HG03575 (cell line): ENCODE data around the gene SPSB3.

ENCODE experiments used
- ATAC-seq: cut with Tn5 transposase; IDR thresholded peaks from one replicate; pipeline ENCODE4 v1.9.1; 2021; ENCODE audit not compliant: unreplicated experiment, insufficient number of reproducible peaks, low FRiP score; ENCODE audit errors: extremely low read depth

Gene SPSB3

DNA sequence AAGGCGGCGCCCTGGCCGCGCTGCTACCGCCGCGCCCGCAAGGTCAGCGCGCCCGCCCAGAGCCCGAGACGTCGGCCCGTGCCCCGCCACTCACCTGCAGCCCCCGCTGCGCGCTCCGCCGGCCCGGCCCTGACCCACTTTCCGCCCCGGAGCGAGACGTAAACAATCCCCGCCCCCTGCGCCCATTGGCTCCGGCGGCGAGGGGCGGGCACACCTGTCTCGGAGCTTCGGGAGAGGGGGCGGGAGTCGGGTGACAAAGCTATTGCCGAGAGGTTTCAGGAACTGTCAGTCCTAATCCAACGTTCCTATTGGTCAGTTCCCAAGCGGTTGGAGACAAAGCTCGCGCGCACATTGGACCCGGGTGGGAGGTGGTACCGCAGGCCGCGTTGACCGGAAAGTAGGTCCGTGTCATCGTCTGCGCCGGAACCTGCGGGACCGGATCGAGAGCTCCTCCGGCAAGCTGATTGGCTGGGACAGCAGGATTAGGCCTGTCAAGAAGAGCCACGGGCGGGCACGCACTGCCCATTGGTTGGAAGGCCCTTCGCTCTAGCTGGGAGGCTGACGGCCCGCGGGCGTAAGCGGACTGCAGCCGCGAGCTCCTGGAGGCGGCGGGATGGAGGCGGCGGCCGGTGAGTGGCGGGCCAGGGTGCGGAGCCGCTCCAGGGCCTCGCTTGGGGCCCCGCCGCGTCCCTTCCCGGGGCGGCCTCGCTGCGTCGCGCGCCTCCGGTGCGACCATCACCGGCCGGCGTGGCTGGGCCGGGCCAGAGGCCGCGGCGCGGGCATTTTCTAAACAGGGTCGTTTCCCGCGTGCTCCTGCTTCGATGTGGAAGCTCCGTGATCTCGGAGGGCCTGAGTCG is at the start of gene SPSB3, which contains the start of gene NUBP2:
SPSB3 (minus strand) TSS at position 164 of the 857 bp plus-strand sequence. CDS start 1,088 bp downstream, outside the sequence.
NUBP2 (plus strand) TSS at position 553 of the 857 bp plus-strand sequence; CDS start at position 614, 61 bp downstream.
- peak; percentile 60 for ATAC-seq

DNA sequence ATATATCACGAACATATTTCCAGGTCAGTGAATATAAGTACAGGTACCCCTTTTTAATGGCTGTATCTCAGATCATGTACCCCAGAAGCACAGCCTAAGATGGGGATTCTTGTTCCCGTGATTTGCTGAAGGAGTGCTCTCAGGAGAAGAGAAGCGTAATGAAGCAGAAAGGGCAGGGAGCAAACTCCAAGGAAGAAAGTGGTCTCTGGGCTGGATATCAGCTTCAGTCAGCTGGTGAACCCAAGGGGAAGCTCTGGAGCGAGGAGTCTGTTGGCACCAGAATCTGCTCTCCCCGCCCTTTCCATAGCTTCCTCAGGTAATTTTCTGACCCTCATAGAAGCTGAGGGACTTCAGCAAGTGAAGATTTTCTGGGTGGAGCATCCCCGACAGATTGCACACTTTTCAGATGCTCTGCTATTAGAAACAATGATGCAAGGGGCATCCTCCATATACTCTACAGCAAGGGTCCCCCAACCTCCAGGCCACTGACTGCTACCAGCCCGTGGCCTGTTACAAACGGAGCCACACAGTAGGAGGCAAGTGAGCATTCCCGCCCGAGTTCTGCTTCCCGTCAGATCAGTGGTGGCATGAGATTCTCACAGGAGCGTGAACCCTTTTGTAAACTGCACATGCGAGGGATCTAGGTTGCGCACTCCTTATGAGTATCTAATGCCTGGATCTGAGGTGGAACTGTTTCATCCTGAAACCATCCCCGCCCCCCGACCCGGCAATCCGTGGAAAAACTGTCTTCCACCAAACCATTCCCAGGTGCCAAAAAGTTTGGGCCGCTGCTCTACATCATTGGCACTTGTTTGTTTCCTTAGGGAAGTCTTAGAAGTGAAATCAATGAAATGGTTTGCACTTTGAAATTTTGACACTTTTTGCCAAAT is 49.1 kb upstream of the SPSB3 start:
- no peak for ATAC-seq

DNA sequence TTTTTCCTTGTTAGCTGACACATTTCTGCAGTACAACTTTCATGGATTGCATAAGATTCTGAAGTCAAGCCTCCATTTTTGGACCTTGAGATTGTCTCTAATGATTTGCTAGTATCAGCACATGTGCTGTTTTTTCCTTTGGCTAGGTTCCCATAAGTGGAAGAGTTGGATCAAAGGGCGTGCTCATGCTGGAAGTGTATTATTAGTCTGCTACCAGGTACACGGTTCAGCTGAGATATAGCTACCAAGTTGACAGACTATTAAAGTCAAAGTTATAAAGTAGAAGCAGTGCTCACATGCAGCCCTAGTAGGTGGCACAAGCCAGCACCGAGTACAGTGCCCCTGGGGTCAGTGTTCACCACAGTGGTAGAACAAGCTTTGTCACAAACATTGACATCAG is 47.8 kb upstream of the SPSB3 start:
- ATAC-seq: no peak

DNA sequence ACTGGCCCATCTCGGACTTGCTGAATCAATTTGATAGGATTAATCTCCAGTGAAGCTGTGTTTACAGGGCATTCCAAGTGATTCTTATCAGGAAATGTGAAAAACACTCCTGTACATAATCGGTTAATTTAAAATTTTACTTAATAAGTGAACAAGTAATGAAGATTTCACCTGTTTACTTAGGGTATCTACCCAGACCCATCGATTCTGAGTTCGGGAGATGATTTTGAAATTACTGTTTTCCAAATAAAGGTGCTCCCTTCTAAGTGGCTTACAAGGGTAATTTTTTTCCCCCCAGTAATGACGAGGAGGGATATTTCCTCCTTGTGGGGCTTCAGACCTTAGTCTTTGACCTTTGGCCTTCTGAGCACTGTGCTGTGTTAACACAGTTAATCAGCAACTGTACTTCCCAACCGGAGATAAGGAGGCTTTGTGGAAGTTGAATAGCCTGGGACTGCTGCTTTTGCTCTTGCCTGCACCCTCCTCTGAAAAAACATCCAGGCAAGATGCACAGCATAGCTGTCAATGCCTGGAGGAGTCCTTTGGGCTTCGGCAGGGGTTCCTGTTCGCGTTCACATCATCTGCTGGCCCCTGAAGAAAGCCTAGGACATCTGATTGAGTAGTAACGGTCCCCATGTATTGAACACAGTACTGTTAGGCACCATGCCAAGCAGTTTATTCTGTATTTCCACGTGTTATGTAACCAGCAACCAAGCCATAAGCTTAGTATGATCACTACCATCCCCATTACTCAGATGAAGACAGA is 46.5 kb upstream of the SPSB3 start:
- no peak for ATAC-seq

DNA sequence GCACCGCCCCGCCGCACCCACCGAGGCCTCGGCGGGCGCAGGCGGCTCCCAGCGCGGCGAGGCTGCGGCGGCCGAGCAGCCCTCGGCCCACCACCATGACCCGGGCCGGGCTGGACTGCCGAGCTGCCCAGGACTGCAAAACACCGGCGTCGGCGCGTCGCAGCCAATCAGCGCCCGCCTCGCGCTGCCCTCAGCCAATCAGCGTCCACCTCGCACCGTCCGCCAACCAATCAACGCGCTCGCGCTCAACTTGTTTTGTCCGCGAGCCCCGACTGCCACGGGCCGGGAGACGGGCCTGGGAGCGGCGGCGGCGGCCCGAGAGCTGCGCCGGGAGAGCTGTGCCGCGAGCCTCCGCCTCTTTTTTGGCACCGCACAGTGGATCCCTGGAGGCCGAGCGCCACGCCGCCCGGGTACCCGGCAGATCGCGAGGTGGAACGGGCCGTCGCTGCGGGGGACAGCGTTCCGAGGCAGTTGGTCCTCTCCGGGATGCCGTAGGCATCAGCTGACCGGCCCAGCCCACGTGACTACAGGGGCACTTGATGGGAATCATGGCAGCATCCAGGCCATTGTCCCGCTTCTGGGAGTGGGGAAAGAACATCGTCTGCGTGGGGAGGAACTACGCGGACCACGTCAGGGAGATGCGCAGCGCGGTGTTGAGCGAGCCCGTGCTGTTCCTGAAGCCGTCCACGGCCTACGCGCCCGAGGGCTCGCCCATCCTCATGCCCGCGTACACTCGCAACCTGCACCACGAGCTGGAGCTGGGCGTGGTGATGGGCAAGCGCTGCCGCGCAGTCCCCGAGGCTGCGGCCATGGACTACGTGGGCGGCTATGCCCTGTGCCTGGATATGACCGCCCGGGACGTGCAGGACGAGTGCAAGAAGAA is 44.6 kb upstream of the SPSB3 start, which contains the start of the genes FAHD1 and HAGH:
FAHD1 (plus strand) TSS at position 516 of the 883 bp plus-strand sequence; CDS start at position 549, 33 bp downstream.
HAGH (minus strand) TSS at position 135 of the 883 bp plus-strand sequence; CDS start at position 97, 38 bp downstream.
- ATAC-seq: peak; percentile 59

DNA sequence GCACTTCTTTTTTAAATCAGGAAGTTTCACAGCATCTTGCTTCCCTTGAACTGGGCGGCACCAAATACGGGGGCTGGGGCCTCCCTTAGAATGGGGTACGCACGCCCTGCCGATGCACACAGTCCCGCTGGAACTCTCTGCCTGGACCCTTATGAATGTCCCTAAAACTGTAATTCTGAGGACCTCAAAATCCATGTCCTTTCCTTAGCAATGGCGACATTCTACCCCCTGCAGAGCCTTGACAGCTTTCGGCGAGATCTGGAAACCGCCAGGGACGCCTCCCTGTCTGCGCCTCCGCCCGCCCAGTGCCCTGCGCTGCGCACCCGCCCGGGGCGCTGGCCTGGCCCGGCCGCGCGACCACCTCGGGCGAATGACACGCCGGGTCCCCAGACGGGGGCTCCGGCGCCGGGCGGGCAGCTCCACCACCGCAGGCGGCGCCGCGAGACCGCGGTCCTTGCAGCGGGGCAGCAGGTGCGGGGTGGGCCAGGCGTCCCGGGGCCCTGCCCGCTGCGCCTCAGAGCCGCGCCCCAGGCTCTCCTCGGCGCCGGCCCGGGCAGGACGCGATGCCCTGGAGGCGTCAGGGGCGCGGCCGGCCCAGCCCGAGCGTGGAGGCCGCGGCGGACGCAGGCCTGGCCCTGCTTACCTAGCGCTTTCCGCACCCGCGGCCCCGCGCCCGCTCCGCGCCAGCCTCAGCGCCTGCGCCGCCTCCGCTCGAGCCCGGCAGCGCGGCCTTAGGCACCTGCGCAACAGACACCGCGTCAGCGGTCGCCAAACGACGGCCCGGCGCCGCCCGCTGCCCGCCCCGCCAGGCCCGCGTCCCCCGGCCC is 43.7 kb upstream of the SPSB3 start:
- peak; percentile 16 for ATAC-seq

DNA sequence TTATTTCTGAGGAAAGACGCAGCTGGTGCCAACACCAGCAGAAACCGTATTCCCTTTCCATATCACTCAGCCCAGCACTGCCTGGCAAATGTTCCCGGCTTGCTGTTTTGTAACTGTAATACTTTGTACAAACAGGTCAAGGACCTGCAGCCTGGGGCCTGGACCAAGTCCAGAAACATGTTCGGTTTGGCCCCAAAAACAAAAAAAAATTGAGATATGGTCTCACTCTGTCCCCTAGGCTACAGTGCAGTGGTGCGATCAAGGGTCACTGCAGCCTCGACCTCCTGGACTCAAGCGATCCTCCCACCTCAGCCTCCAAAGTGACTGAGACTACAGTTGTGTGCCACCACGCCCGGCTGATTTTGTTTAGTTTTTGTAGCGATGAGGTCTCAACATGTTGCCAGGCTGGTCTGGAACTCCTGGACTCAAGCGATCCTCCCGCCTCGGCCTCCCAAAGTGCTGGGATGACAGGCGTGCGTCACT is 43.1 kb upstream of the SPSB3 start:
- no peak for ATAC-seq

DNA sequence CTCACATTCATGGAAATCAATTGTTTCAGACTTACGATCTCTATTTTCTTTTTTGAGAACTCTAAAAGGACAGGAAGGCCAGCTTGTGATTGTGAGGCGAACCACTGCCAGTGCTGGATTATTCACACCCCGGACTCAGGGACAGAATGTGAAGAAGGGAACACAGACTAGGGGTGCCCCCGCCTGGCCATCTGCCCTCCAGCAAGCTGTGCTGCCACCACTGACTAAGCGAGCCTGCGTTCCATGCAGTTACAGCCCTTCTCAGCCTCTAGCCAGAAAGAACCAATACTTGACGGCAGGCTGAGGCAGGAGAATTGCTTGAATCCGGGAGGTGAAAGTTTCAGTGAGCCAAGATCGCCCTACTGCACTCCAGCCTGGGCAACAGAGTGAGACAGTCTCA is 41.5 kb upstream of the SPSB3 start:
- no peak for ATAC-seq

DNA sequence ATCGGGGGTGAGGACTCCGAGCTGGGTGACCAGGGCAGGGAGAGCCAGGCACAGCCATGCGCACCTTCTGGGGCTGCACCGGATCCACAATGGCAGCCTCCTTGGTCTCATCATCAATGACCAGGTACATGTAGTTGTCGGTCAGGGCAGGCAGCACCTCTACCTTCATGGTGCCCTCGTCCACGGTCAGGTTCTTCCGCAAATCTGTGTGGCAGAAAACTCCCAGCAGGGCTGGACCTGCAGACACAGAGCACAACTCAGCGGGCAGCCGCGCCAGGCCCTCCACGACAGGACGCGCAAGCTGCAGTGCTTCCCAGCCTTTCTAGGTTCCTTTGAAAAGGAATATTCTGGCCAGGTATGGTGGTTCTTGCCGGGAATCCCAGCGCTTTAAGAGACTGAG is 40.4 kb upstream of the SPSB3 start:
- no peak for ATAC-seq

DNA sequence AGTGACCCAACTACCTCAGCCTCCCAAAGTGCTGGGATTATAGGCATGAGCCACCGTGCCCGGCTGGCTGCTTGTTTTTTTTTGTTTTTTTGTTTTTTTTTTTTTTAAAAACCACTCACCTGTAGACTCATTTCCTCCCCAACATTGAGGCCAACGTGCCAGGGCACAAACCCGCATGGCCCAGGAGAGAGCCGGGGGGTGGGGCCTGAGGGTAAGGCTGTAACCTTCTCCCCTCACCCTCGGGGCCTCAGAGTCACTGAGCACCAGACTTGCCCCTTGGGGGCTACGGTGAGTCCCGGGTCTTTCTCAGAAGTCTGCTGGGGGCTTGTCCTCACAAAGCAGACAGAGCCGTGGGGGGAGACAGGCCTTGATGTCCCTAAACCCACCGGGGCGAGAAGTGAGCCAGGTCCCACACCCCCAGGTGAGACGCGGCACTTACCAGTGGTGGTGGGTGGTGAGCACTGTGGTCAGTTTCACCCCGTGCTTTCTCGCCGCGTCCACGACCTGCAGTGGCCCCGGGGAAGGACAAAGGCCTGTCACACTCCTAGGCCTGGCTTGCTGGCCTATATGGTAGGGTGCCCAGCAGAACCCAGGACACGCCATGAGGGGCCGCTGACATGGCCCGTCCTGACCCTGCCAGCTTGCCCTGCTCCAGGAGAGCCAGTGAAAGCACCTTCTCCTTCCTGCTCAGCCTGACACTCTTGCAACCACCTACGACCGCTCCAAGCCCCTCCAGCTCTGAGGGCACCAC is 39.7 kb upstream of the SPSB3 start:
- no peak for ATAC-seq

DNA sequence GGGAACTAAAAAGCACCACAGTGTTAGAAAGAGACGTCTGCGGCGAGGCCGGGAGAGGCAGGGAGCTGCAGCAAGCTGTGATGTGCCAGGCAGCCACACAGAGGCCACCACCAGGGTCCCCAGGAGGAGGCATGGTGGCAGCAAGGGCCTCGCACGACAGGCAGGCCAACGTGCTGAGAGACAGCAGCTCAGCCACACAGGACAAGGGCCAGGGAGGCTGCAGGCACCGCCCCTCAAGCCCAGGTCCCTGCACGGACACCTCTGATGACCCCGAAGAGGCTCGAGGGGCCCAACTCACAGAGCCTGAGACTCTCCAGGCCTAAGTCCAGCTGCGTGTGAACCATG is 38.5 kb upstream of the SPSB3 start:
- ATAC-seq: no peak

DNA sequence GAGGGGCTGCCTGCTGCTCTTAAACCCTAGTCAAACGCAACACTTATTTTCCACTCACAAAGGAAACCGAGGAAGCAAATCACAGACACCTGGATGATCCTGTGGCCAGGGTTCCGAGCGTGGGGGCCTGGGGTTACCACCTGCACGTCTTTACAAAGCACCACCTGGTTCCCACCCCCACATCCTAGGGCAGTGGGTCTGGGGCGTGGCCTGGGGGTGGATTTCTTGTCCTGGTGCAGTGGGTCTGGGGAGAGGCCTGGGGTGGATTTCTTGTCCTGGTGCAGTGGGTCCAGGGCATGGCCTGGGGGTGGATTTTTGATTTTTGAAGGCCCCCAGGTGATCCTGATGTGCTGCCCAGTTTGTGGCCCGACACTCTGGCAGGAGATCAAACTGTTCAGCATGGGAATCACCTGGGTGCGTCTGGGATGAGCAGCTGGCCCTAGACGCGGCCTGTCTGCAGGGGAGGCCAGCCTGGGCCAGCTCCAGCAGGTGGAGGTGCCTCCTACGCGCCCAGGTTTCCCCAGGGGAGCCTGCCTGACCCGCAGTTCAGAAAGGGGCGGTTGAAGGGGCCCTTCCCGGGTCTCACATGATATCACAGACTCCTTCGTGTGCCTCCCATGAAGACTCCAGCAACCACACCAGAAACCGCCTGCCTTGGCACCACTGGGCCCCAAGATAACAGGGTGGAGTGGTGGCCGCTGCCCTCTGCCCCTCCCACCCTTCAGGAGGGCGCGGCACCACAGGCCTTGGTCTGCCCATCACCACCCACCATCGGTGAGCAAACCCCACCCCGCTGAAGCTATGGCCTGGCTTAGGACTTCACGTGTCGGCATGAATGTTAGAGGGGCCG is 38.0 kb upstream of the SPSB3 start:
- no peak for ATAC-seq

DNA sequence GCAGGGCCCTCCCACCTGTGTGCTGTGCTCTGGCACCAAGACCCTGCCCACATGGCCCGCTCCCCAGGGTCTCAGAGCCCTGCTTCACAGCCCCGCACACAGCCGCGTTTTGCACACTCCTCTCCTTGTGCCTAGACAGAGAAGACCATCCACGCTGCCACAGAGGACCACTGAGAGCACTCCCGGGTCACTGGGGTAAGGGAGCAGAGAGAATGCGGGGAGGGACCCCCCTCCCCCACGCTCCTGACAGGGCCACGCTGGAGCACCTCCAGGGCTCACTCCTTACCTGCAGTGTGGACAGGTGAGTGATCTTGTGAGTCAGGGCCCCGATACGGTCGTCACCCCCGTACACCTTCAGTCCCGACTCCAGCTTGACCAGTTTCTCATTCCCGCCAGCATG is 37.2 kb upstream of the SPSB3 start:
- no peak for ATAC-seq

DNA sequence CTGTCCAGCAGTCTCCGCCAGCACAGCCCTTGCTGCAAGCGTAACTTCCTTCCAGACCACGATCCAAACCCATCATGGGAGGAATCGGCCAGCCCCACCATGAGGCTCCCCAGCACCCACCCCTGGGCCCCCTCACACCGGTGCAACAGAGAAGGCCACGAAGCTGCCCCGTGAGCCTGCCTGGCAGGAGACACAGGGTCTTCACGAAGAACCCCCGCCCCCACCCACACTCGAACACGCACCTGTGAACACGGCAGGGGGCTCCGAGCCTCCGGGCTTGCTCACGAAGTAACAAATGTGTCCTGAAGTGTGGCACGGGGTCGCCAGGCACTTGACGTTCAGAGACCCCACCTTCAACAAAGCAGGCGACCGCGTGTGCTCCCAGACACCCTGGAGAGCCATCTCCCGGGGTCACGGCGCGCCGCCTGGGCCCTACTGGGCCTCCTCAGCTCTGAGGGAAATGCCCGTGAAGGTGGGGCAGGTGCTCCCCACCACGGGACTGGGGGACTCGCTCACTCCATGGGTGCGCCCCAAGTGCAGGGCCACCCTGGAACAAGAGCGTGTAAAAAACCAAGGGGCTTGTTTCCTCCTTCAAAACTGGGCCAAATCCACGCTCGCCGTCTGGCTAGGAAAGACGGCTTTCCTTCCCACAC is 36.6 kb upstream of the SPSB3 start:
- ATAC-seq: no peak

DNA sequence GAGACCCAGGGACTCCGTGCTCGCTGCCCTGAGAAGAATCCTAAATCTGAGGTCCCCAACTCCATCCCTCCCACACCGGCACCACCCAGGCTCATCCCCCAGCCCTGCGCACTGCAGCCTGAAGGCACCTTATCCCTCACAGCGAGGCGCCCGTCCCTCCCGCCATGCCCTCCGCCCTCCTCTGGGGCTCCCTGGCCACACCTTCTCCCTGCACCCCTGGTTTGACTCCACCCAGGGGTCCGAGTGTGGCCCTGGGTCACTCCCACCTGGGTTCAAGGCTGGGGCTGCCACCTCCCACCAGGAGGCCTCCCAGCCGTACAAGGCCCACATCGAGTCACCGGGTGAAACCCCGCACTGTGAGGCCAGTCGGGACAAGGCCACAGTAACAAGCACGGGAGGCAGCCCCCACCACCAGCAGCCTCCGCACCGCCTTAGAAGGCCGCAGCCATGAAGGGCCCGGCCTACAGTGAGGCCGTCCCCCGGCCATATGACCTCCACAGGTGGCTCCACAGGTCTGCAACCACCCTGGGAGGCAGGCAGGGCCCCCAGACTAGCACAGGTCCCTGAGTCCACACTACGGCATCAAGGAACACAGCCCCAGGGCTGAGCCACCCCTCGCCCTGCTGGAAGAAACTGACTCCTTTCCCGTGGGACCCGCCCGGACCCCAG is 36.0 kb upstream of the SPSB3 start:
- ATAC-seq: no peak
